SK-N-SH (cell line): ENCODE results near the gene MELK. TPM values are rescaled to one million over a fixed set of nuclear protein-coding genes. Genes with fewer than 3 reads are reported as not detected.
"Not testable (repeated sequence)": the region's sequence is repeated elsewhere in the genome, so short reads cannot be mapped to it uniquely, and the experiment has no call there.

Experiments used
- CTCF ChIA-PET: fragments of 300-600, 350-600 bp; formaldehyde crosslinking; extraction: SDS; loops from one replicate; lab custom pipeline; 2021; lab: Yijun Ruan, JAX
- POLR2A ChIA-PET: fragments of 350-600 bp; sonication (Branson Sonifier 250); formaldehyde crosslinking; extraction: SDS; loops from one replicate; lab custom pipeline; 2020; ENCODE audit warnings: antibody characterized with exemption, inconsistent platforms; lab: Yijun Ruan, JAX
- DNase-seq: peaks from one replicate; pipeline ENCODE4 v3.0.0; 2012
- H2AFZ ChIP-seq: fragments of 200-600 bp; sonication (generic); 2 replicates; pipeline ENCODE4 v1.8.1; 2016; ENCODE audit warnings: antibody characterized with exemption, mild to moderate bottlenecking, low read depth
- H3F3A ChIP-seq: fragments of 200-600 bp; sonication (generic); replicated peaks from 2 replicates; pipeline ENCODE3; 2016; ENCODE audit warnings: antibody characterized with exemption, mild to moderate bottlenecking; ENCODE audit not compliant: insufficient read depth
- H3K27ac ChIP-seq, 2 experiments: fragments of 200-500 bp in 1 of 2; fragments of 200-600 bp in 1 of 2; sonication (Bioruptor generic) in 1 of 2; sonication (generic), shearing (Covaris generic) in 1 of 2; 2 replicates each; pipeline versions ENCODE4 v1.5.1 to v1.6.1; 2014 to 2016; ENCODE audit warnings: low read depth in 2 of 2, inconsistent platforms in 1 of 2, low read length in 1 of 2, mild to moderate bottlenecking in 1 of 2, mixed read lengths in 1 of 2
- H3K27me3 ChIP-seq: fragments of 200-600 bp; sonication (generic), shearing (Covaris generic); 2 replicates; pipeline ENCODE4 v1.6.1; 2016; ENCODE audit warnings: mixed run types; ENCODE audit not compliant: insufficient read depth
- H3K36me3 ChIP-seq, 2 experiments: fragments of 200-500 bp in 1 of 2; fragments of 200-600 bp in 1 of 2; sonication (Bioruptor generic) in 1 of 2; sonication (generic) in 1 of 2; replicated peaks in 1 of 2; 2 replicates each; pipeline versions ENCODE3 to v1.5.1; 2014 to 2016; ENCODE audit warnings: low read length in 1 of 2, mild to moderate bottlenecking in 1 of 2; ENCODE audit not compliant: insufficient read depth in 2 of 2, control insufficient read depth in 1 of 2
- H3K4me1 ChIP-seq, 2 experiments: fragments of 200-500 bp in 1 of 2; fragments of 200-600 bp in 1 of 2; sonication (Bioruptor generic) in 1 of 2; sonication (generic), shearing (Covaris generic) in 1 of 2; 2 replicates each; pipeline versions ENCODE4 v1.5.1 to v1.6.1; 2014 to 2016; ENCODE audit warnings: low read depth in 1 of 2, low read length in 1 of 2, mixed run types in 1 of 2; ENCODE audit not compliant: insufficient read depth in 2 of 2, control insufficient read depth in 1 of 2
- H3K4me2 ChIP-seq: fragments of 200-600 bp; sonication (generic), shearing (Covaris generic); 2 replicates; pipeline ENCODE4 v1.6.1; 2017; ENCODE audit warnings: mixed run types
- H3K4me3 ChIP-seq, 2 experiments: fragments of 200-500 bp in 1 of 2; fragments of 200-600 bp in 1 of 2; sonication (Bioruptor generic) in 1 of 2; sonication (generic), shearing (Covaris generic) in 1 of 2; 2 replicates each; pipeline versions ENCODE4 v1.5.1 to v1.8.1; 2014 to 2016; ENCODE audit warnings: low read depth in 2 of 2, inconsistent platforms in 1 of 2, low read length in 1 of 2, mild to moderate bottlenecking in 1 of 2, mixed read lengths in 1 of 2, moderate library complexity in 1 of 2
- H3K79me2 ChIP-seq: fragments of 200-600 bp; sonication (generic); 2 replicates; pipeline ENCODE4 v1.8.1; 2017; ENCODE audit warnings: mild to moderate bottlenecking; ENCODE audit not compliant: insufficient read depth
- H3K9ac ChIP-seq: fragments of 200-600 bp; sonication (generic); 2 replicates; pipeline ENCODE4 v1.6.1; 2017; ENCODE audit warnings: mixed run types
- H3K9me2 ChIP-seq: fragments of 200-600 bp; sonication (generic); 2 replicates; pipeline ENCODE4 v1.6.1; 2017; ENCODE audit warnings: mixed run types
- H3K9me3 ChIP-seq: fragments of 200-600 bp; sonication (generic); 2 replicates; pipeline ENCODE4 v1.6.1; 2017; ENCODE audit warnings: mixed run types, mild to moderate bottlenecking, moderate library complexity
- H4K20me1 ChIP-seq: fragments of 200-600 bp; sonication (generic); 2 replicates; pipeline ENCODE4 v1.6.1; 2017; ENCODE audit warnings: mild to moderate bottlenecking, mixed run types; ENCODE audit not compliant: insufficient read depth
- CTCF ChIP-seq: fragments of 200-600 bp; sonication (generic); IDR thresholded peaks from 2 replicates; pipeline ENCODE4 v1.6.1; 2017; ENCODE audit warnings: antibody characterized with exemption, mild to moderate bottlenecking, moderate library complexity
- ELF1 ChIP-seq: IDR thresholded peaks from 2 replicates; pipeline ENCODE4 v1.4.0; 2012
- FOSL2 ChIP-seq: IDR thresholded peaks from 2 replicates; pipeline ENCODE4 v1.4.0; 2012; ENCODE audit warnings: low read depth, mild to moderate bottlenecking, moderate library complexity, borderline replicate concordance
- FOXM1 ChIP-seq: IDR thresholded peaks from 2 replicates; pipeline ENCODE4 v1.4.0; 2012; ENCODE audit warnings: low read depth, mild to moderate bottlenecking
- MAX ChIP-seq: IDR thresholded peaks from 2 replicates; pipeline ENCODE4 v1.4.0; 2012; ENCODE audit warnings: low read depth
- MEF2A ChIP-seq: IDR thresholded peaks from 2 replicates; pipeline ENCODE4 v1.4.0; 2012; ENCODE audit warnings: low read depth, borderline replicate concordance
- NRF1 ChIP-seq: IDR thresholded peaks from 2 replicates; pipeline ENCODE4 v1.6.1; 2012; ENCODE audit warnings: low read depth, mild to moderate bottlenecking, low read length
- RFX5 ChIP-seq: IDR thresholded peaks from 2 replicates; pipeline ENCODE4 v1.6.1; 2012; ENCODE audit warnings: mild to moderate bottlenecking, improper control_type of control experiment, low read length
- SIN3A ChIP-seq: IDR thresholded peaks from 2 replicates; pipeline ENCODE4 v1.6.1; 2012; ENCODE audit warnings: low read depth, mild to moderate bottlenecking, low read length, moderate library complexity, borderline replicate concordance
- SMC3 ChIP-seq: IDR thresholded peaks from 2 replicates; pipeline ENCODE4 v1.6.1; 2012; ENCODE audit warnings: low read depth, low read length, improper control_type of control experiment
- TAF1 ChIP-seq: IDR thresholded peaks from 2 replicates; pipeline ENCODE4 v1.6.1; 2012; ENCODE audit warnings: low read depth, mild to moderate bottlenecking, low read length, moderate library complexity, borderline replicate concordance
- YY1 ChIP-seq: IDR thresholded peaks from 2 replicates; pipeline ENCODE4 v1.4.0; 2012; ENCODE audit warnings: low read depth, mild to moderate bottlenecking
- ZBTB33 ChIP-seq: IDR thresholded peaks from 2 replicates; pipeline ENCODE4 v1.4.0; 2012; ENCODE audit warnings: low read depth, borderline replicate concordance
- WGBS: methylation state at CpG from one replicate; pipeline ENCODE4 v1.1.6; 2017; ENCODE audit warnings: low lambda C conversion rate; 5-methylcytosine and 5-hydroxymethylcytosine counted together
- polyA plus RNA-seq, 3 experiments: library from polyadenylated mRNA; depleted of rRNA; stranded (reverse); fragments of >200 nt; gene quantifications; 2 replicates each; pipeline ENCODE4 v1.2.3, GENCODE V29; 2012

Gene MELK
- polyA plus RNA-seq, 1 of the 3 experiments (the other 2 are of a cell fraction) = 16.5 TPM

- H3K27me3 ChIP-seq, H3K9me3 ChIP-seq, POLR2A ChIA-PET, H3K9ac ChIP-seq, DNase-seq, H4K20me1 ChIP-seq, H3K9me2 ChIP-seq, H2AFZ ChIP-seq, H3K36me3 ChIP-seq, H3K4me3 ChIP-seq, H3K27ac ChIP-seq, H3K4me2 ChIP-seq, H3K4me1 ChIP-seq: not testable (repeated sequence)
- Histone ChIP-seq H3K79me2 (peaks cover 10% of the 10 kb centered on the region), H3F3A (peaks cover 13% of the 10 kb centered on the region)
- CTCF ChIA-PET = interaction anchor here (1.2 to 3.5 kb wide), 5 partner anchors 13 to 161 kb away, joined by 3 to 16 read pairs (median 5); no protein-coding TSS in a partner anchor
- 86% methylated on average over 4 of the region's 4 CpGs for WGBS
These were observed 4.0 kb upstream of the MELK start for GRCh38 chr9:36568681-36569080.

GRCh38 chr9:36571333-36571732, 1.4 kb upstream of the MELK start:
- H3K27ac ChIP-seq = no peak overlapping the region
- peaks cover 37% of the 10 kb centered on the region for H3K79me2 ChIP-seq
- TF ChIP-seq FOSL2 = no peak
- TF ChIP-seq MAX = no peak
- TF ChIP-seq RFX5 = no peak
- no peak for TF ChIP-seq FOXM1
- TF ChIP-seq TAF1 = no peak
- TF ChIP-seq SIN3A = no peak
- no peak for TF ChIP-seq YY1
- TF ChIP-seq NRF1 = no peak
- no peak for TF ChIP-seq ELF1
- no peak for TF ChIP-seq MEF2A
- no peak for TF ChIP-seq SMC3
- TF ChIP-seq CTCF = no peak
- TF ChIP-seq ZBTB33 = no peak
- no peak for DNase-seq
- H3K27me3 ChIP-seq = no peaks in the 10 kb centered on the region
- H3K9ac ChIP-seq = no peak overlapping the region
- 98% methylated on average over 2 of the region's 2 CpGs for WGBS
- H2AFZ ChIP-seq = no peak overlapping the region; the same call in 1 of the 2 replicates
- H3K9me2 ChIP-seq = no peaks in the 10 kb centered on the region
- no peaks in the 10 kb centered on the region for H3K36me3 ChIP-seq
- no peak overlapping the region for H3K4me3 ChIP-seq
- H3F3A ChIP-seq = peaks cover 18% of the 10 kb centered on the region
- POLR2A ChIA-PET = no interaction called here
- CTCF ChIA-PET = interaction anchor here (1.3 to 3.5 kb wide), 2 partner anchors 16 to 164 kb away, joined by 4 to 16 read pairs; no protein-coding TSS in a partner anchor
- H3K4me2 ChIP-seq = no peak overlapping the region
- H3K4me1 ChIP-seq = peaks cover 6 to 11% of the 10 kb centered on the region in 2 experiments; a peak in 2 of 4 replicates
- H3K9me3 ChIP-seq = no peaks in the 10 kb centered on the region
- H4K20me1 ChIP-seq = no peaks in the 10 kb centered on the region
